Measurements from ENCODE around the gene PCBP4.

GRCh38 chr3:51937014-51937413 is 30.2 kb downstream of the PCBP4 start:
- no peak for TF ChIP-seq ZNF70 (CRISPR knock-in tag; IDR thresholded peaks at IDR 0.05)
- TF ChIP-seq ZFP3 (CRISPR knock-in tag; IDR thresholded peaks at IDR 0.05) = no peak
- no peak for TF ChIP-seq POU6F1 (CRISPR knock-in tag; IDR thresholded peaks at IDR 0.05; ENCODE audit: borderline replicate concordance, low read depth)
- TF ChIP-seq PATZ1 (CRISPR knock-in tag; IDR thresholded peaks at IDR 0.05; ENCODE audit: borderline replicate concordance) = no peak
- TF ChIP-seq TCF4 (CRISPR knock-in tag; IDR thresholded peaks at IDR 0.05; ENCODE audit: borderline replicate concordance) = no peak
- TF ChIP-seq BACH2 (CRISPR knock-in tag; IDR thresholded peaks at IDR 0.05; ENCODE audit: borderline replicate concordance) = no peak
- no peak for TF ChIP-seq ARNTL (CRISPR knock-in tag; IDR thresholded peaks at IDR 0.05; ENCODE audit: borderline replicate concordance, low read depth)
- no peak for TF ChIP-seq ZFP30 (CRISPR knock-in tag; IDR thresholded peaks at IDR 0.05)
- no peak for TF ChIP-seq RARB (CRISPR knock-in tag; IDR thresholded peaks at IDR 0.05)

Measured in SK-N-SH treated with all-trans-retinoic acid at 6 μM for 48 hours (cell line).